CD4-positive, alpha-beta T cell treated with Interleukin-15 for 1 hour (primary cell): ENCODE results near the gene DAAM1.

Experiments
- DNase-seq: peaks from one replicate; pipeline ENCODE4 v3.0.0-alpha.2; 2020

DAAM1 gene

GRCh38 chr14:59318908-59319307 lies 130.4 kb downstream of the DAAM1 start:
- DNase-seq: no peak

DNA sequence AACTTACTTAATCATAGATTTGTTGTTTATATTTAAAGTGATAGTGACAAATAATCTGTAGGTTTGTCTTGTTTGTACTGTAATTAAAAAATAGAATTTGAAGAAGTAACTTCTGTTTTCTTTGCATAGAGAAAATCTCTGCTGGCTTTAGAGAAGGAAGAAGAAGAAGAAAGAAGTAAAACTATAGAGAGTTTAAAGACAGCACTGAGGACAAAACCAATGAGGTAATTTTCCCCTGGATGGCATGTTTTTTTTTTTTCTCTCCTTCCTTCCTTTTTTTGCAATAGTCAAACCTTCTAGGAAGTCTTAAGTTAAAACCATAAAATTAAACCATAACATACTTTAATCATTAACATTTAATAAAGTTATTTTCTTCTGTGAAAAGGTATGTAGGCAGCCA lies 131.9 kb downstream of the DAAM1 start:
- DNase-seq: no peak

- DNase-seq: no peak
Observed at GRCh38 chr14:59320763-59321625, 132.5 kb downstream of the DAAM1 start.

GRCh38 chr14:59321626-59321949 lies 133.1 kb downstream of the DAAM1 start:
- no peak for DNase-seq

GRCh38 chr14:59325906-59326305 lies 137.4 kb downstream of the DAAM1 start:
- DNase-seq: no peak

GRCh38 chr14:59328454-59328853 lies 140.0 kb downstream of the DAAM1 start:
- DNase-seq: no peak

- no peak for DNase-seq
Observed at GRCh38 chr14:59330455-59330854, 142.0 kb downstream of the DAAM1 start.

GRCh38 chr14:59331217-59331616 lies 142.8 kb downstream of the DAAM1 start:
- no peak for DNase-seq

DNA sequence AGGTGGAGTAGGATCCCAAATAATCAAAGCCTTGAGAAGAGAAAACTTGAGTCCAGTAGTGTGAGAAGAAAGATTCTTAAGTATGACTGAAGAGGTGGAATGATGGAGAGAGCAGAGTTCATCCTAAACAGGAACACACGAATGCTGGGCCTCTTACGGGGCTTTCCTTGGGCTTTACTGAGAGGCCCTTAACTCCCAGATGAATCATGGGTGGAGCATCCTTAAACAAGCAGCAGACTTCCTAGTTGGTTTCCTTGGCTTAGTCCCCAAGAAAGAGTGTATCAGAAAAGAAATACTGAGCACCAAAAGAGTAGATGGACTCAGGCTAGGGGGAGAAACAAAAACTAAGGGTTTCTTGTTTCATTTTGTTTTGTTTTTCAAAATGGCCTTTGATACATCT lies 144.3 kb downstream of the DAAM1 start:
- no peak for DNase-seq

- no peak for DNase-seq
Observed at GRCh38 chr14:59333235-59333634, 144.8 kb downstream of the DAAM1 start.

GRCh38 chr14:59333668-59334067 lies 145.2 kb downstream of the DAAM1 start:
- no peak for DNase-seq

GRCh38 chr14:59334253-59334652 lies 145.8 kb downstream of the DAAM1 start:
- no peak for DNase-seq

GRCh38 chr14:59336098-59336497 lies 147.6 kb downstream of the DAAM1 start:
- DNase-seq: no peak

GRCh38 chr14:59336706-59337105 lies 148.2 kb downstream of the DAAM1 start:
- DNase-seq: no peak

DNA sequence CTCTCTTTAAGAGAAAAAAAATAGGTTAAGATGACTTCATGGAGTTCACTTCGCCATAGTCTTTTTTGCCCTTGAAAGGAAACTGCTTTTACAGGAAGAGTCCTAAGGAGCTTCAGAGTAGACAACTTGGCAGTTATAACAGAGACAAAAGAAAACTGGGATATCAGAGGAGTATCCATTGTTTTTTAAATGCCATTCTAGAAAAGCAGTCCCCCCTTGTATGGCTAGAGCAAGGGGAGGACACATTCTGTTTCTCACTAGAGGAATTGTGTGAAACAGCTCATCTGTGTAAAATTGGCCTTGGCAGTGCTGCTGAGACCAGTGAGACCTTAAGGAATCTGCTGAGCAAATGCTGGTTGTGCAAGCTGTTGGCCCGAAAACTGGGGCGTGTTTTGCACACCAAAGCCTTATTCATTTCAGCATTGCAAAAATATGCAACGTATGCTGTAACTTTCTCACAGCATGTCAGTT lies 148.7 kb downstream of the DAAM1 start:
- DNase-seq: no peak

GRCh38 chr14:59338761-59339160 lies 150.3 kb downstream of the DAAM1 start:
- DNase-seq: no peak

- DNase-seq: no peak
Observed at GRCh38 chr14:59339524-59340330, 151.3 kb downstream of the DAAM1 start.

DNA sequence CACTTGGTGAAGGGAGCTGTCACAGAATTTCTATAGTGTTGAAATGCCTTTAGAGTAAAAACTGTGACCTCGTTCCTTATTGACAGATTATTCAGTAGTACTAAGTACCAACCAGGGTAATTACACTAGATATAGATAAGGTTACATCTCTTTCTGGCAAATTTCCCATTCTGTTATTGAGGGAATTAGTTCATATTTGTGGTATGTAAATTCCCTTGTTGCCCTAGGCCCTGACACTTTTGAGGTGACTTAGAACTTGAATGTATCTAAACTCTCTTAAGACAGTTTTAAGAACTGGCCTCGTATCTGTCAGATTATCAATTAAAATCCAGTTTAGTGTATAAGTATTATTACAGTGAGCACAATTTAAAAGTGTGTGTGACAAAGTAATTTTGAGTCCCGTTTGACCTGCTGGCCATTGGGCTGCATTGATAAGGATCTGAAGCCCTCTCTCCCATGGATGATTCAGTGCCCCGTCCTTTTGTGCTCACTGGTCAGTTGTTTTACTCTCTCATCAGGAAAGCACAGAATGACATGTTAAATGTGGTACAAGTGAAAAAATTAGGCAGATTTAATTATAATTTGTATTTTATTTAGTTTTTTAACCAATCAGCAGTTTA lies 153.5 kb downstream of the DAAM1 start:
- DNase-seq: no peak

- no peak for DNase-seq
Observed at GRCh38 chr14:59342516-59343484, 154.3 kb downstream of the DAAM1 start.

DNA sequence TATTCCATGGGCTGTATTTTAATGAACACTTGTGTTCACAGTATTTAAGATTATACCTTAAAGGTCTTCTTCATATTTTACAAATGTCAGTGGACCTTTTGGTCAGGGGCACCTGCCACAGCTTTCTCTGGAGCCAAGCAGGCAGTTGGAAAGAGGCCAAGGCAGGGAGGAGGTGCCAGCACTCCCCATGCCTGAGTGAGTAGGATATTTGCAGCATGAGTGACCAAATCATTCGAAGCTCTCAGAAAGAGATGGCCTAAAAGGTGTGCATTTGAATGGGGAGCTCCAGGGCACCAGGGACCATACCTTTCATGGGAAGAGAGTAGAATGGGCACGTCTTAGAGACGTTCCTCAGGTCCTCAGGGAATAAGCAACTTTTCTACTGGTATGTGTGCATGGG lies 155.1 kb downstream of the DAAM1 start:
- no peak for DNase-seq

- DNase-seq: no peak
Observed at GRCh38 chr14:59344016-59344415, 155.5 kb downstream of the DAAM1 start.

DNA sequence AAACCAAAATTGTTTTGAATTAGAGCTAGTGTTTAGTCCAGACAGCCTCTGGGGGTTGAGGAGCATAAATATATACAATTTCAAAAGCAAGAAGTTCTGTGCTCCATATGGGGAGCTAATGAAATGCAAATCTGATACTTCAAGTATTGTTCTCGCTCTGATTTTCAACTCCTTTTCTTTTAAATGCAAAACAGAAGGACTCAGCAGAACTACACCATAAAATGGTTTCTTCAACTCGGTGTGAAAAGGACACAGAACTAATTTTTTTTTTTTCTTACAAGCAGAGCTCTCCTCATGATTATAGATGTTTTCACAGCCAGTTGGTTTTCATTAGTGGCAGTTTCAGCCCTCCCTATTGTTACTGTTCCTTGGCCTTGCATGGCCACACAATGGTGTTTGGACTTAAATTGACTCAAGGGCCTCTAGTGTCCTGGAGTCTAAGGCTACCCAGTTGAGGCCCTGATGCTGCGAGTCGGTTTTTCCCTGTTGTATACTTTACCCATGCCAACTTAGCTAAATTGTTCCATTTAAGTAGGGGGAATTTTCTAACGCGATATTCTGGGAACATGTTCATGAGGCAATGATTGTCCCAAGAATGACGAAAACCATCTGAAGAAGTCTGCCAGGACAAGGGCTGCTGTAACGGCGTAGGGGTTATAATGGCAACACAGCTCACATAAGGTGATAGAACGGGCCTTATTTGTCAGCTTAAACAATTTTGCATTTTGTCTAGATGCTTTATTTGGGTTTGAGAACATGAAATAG lies 156.4 kb downstream of the DAAM1 start:
- DNase-seq: no peak
